Kidney tubule cell (primary cell): ENCODE results near the gene RAD51B.

Source experiments
- DNase-seq: peaks from one replicate; pipeline ENCODE4 v3.0.0-alpha.2; 2018; ENCODE audit warnings: low spot score

The RAD51B gene

DNA sequence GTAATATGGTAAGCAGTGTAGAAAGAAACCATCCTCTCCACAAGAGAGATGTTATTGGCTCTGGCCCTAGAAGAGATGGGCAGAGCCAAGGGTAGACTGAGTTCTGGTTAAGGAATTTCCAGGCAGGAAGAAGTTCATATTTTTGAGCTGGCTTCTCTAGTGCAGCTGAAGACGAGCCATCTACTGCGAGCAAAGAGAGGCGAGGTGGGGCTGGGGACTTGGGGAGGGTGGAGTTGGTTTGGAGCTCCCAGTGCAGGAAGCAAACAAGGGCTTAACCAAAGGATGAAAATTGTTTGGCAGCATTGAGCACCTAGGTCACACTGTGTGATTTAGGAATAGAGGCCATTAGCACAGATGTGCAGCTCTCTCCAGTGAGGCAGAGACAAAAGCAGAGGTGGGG lies 733.7 kb downstream of the RAD51B start:
- DNase-seq, result no peak

DNA sequence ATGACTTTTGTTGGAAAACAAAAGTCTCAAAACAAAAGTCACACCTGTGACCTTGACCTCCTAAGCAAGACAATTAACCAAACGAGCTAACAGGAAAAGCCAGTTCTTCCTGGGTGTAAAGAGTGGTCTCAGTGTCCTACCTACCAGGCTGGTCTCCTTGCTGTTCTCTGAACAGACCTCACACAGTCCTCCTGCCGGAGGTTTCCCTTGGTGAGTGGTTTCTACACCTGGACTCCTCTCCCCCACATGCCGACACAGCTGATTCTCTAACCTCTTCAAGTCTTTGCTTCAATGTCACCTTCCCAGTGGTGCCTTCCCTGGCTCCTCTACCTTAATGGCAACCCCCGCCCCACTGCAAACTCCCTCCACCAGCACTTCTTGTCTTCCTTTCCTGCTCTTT lies 734.7 kb downstream of the RAD51B start:
- no peak for DNase-seq

DNA sequence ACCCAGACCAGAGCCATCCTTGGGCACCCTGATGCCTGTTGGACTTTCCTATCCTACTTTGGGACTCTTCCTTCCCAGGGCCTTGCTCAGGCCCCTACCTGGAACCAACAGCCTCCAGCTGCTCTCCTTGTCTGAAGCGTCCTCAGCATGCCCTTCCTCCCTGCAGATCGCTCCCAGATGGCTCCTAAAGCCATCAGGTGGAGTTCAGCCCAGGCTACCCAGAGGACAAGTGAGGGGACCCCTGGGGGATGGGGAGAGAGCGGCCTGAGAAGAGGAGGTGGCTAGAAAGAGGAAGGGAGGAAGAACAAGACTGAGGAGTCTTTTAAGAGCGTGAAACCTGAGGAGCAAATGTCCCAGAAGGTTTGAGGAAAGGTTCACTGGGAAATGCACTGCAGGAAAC lies 736.7 kb downstream of the RAD51B start:
- DNase-seq, result no peak

DNA sequence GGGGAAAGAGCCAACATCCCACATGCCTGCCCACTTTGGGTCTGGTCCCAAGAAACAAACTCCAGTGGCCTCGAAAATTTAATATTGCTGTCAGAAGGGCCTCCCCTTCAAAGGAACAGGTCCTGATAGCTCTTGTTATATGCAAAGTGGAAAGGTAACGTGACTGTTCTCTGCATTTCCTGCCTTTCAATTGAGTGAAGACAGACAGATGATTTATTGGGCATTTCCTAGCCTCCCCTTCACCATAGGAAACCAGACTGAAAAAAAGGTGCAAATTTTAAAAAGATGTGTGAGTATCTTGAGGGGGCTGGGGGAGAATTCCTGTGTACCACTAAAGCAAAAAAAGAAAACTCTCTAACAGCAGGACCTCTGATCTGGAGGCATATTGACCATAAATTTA lies 738.1 kb downstream of the RAD51B start:
- no peak for DNase-seq

DNA sequence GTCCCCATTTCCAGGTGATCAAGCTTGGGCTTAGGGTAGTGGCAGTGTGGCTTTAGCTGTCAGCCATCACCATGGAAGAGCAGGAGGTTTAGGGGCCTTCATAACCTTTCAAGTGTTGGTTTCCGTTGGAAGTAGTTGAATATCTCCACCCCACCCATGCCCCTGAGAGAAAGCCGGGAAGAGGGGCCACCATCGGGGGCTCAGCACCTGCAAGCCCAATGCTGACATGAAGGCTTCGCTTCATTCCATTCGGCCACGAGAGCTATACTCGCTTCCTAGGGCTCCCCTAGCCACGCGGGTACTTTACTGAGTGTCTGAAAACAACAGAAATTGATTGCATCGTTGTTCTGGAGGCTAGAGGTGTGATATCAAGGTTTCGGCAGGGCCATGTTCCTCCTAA lies 738.5 kb downstream of the RAD51B start:
- no peak for DNase-seq

- no peak for DNase-seq
Observed at GRCh38 chr14:68559949-68560348, 740.4 kb downstream of the RAD51B start.

DNA sequence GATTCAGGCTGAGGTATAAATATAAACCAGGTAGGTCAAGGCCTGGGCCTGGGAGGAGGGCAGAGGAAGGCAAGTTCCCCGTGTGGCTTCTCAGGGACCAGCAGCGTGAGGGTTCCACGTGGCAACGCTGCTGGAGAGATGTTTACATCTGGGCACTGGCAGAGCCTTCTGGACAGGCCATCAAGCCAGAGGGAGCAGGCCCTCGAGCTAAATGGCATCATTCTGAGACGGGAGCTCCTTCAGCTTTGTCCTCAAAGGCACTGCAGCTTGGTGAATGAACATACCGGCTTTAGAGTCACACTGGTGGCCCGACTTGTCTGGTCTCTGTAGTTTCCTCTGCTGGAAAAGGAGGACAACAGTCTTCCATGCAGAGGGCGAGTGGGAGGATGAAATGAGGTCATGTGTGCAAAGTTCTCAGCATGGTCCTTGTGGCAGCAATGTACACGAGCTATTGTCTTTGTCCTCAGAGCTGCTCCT lies 742.0 kb downstream of the RAD51B start:
- DNase-seq, result no peak

- no peak for DNase-seq
Observed at GRCh38 chr14:68562911-68563250, 743.3 kb downstream of the RAD51B start.

- no peak for DNase-seq
Observed at GRCh38 chr14:68563251-68564131, 743.9 kb downstream of the RAD51B start.

DNA sequence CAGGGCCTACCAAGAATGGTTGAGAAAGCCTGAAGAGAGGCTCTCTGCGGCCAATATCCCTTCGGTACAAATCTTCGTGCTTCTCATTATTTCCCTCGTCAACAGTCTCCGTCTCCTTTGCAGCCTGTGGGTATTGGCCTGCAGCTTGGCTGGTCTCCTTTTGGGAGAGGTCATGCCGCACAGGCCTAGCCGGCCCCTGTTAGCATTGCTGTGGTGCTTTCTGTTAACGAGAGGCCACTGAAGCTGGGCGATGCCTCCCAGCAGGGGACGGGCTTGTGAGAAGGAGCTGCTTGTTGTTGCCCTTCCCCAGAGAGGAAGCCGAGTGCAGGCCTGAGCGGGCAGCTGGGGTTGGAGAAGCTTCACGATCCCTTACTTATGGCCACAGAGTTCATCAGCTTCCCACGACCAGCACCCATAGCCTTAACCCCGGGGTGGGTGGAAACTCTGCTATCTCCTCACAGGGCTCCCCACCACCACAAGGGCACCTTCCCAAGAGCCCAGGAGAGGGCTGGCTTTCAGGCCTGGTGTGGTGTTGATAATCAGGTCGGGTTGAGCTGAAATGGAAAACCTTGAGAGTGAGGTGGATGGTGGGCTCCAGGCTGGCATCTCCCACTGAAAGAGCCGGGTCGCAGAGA lies 744.7 kb downstream of the RAD51B start:
- DNase-seq, result no peak

- no peak for DNase-seq
Observed at GRCh38 chr14:68564826-68565759, 745.5 kb downstream of the RAD51B start.

DNA sequence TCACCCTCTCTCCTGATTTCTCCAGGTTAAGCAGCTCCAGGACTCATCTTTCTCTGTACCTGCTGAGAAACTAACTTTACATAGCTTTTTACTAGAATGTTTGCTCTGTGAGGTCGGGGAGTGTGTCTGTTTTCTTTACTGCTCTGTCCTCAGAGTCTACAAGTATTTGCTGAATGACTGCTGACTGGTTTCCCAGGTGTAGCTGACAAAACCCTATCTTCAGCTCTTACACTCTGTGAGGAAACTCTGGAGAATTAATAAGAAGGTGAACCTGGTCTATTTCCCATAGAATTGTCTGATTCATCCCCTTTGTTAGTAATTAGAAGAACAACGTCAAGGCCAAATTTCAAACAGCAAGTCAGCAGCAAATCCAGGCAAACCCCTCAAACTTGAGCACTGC lies 746.5 kb downstream of the RAD51B start:
- no peak for DNase-seq

- DNase-seq, result no peak
Observed at GRCh38 chr14:68568907-68569897, 749.6 kb downstream of the RAD51B start.

- no peak for DNase-seq
Observed at GRCh38 chr14:68569970-68570409, 750.4 kb downstream of the RAD51B start.

- no peak for DNase-seq
Observed at GRCh38 chr14:68571114-68571591, 751.6 kb downstream of the RAD51B start.

GRCh38 chr14:68571928-68572525 lies 752.4 kb downstream of the RAD51B start:
- no peak for DNase-seq

DNA sequence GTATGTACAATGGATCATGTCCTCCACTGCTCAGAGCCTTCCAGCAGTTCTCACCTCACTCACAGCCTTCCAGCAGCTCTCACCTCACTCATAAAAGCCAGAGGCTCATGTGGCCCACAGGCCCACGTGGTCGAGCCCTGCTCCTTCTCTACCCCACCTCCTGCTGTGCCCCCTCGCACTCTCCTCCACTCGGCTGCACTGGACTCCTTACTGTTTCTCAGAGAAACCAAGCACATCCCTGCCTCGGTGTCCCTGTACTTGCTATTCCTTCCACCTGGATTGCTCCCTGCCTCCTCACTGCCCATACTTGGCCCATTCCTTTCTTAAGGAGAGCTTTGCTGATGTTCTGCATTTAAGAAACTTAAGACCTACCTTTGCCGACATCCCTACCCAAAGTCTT lies 753.5 kb downstream of the RAD51B start:
- no peak for DNase-seq

DNA sequence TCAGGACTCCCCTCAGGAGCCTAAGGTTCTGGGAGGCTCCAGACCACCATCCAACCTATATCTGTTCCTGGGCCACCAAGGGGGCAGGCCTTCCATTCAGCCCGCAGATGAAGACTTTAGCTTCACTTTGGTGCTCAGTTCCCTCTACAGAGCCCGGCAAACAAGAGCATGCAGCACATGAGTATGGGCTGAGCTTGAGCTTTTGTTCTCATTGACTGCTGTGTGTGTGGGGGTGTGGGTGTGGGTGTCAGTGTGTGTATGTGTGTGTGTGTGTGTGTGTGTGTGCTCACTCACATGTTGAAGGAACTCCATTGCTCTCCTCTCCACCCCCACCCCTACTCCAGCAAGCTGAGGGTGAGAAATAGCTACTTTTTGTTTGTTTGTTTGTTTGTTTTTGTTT lies 754.1 kb downstream of the RAD51B start:
- DNase-seq, result no peak

- DNase-seq, result no peak
Observed at GRCh38 chr14:68574461-68574860, 754.9 kb downstream of the RAD51B start.

- DNase-seq, result peak; percentile 48
Observed at GRCh38 chr14:68574906-68575305, 755.3 kb downstream of the RAD51B start.

GRCh38 chr14:68575426-68575825 lies 755.8 kb downstream of the RAD51B start:
- DNase-seq, result no peak
